Activated CD8-positive, alpha-beta memory T cell treated with anti-CD3 and anti-CD28 coated beads for 36 hours (primary cell): ENCODE measurements around the gene ATP2C1. TPM values are rescaled to one million over a fixed set of nuclear protein-coding genes. Genes with fewer than 3 reads are reported as not detected.

Experiments used
- CTCF ChIA-PET: fragments of 350-600 bp; sonication (Branson Sonifier 250); formaldehyde crosslinking; loops from one replicate; lab custom pipeline; 2021; ENCODE audit warnings: antibody characterized with exemption; lab: Charles Lee
- POLR2A ChIA-PET: fragments of 350-600 bp; sonication (Branson Sonifier 250); formaldehyde crosslinking; loops from one replicate; lab custom pipeline; 2021; ENCODE audit warnings: antibody characterized with exemption; lab: Charles Lee
- total RNA-seq, 2 experiments: library from RNA; stranded (reverse); gene quantifications; one replicate each; pipeline ENCODE4 v1.2.3, GENCODE V29; 2021

Gene ATP2C1
- total RNA-seq, 2 experiments from 2014 or later: 63.4 to 63.5 TPM

DNA sequence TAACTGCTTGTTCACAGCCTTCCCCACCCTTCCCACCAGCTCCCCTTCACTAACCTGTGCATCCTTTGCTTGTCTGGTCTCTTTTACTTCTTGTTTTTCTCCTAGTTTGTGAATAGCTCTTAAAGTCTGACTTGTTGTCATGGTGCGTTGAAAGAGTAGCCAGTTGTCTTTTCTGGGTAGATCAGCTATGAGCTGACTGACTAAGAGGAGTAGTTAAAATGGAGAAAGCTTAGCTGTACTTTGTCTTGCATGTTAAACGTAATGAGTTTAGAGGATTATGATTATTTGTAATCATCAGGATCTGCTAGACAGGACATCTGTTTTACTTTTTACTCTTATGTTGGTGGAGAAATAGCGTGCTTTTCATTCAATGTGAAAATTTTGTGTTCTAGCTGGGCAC is 35.9 kb downstream of the ATP2C1 start:
- ChIA-PET CTCF (no interaction called here), POLR2A (no interaction called here)

DNA sequence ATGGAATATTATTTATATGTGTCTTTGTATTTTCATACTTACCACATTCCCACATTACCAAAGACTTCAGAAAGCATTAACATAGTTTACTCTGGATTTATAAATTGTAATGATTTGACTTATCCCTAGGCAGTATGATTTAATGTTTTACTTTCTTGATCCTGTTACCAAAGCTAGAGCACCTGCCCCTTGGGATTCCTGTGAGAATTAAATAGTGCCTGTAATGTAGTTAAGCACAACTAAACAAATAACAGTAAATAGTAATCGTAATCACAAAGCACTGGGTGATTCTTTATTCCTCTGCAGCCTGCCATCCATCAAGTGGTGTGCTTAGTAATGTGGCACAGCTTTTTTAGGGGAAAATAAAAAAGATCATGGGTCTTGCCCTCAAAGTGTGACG is 39.1 kb downstream of the ATP2C1 start:
- ChIA-PET POLR2A (no interaction called here), CTCF (no interaction called here)

GRCh38 chr3:130933801-130934345 is 40.0 kb downstream of the ATP2C1 start:
- ChIA-PET POLR2A (interaction anchor here (0.7 kb wide), 1 partner anchor 40 kb away, joined by 3 read pairs; the partner anchor contains the start of gene ATP2C1), CTCF (no interaction called here)

GRCh38 chr3:130934442-130935089 is 40.7 kb downstream of the ATP2C1 start:
- ChIA-PET CTCF (no interaction called here), POLR2A (interaction anchor here (0.7 kb wide), 1 partner anchor 41 kb away, joined by 3 read pairs; the partner anchor contains the start of gene ATP2C1)

DNA sequence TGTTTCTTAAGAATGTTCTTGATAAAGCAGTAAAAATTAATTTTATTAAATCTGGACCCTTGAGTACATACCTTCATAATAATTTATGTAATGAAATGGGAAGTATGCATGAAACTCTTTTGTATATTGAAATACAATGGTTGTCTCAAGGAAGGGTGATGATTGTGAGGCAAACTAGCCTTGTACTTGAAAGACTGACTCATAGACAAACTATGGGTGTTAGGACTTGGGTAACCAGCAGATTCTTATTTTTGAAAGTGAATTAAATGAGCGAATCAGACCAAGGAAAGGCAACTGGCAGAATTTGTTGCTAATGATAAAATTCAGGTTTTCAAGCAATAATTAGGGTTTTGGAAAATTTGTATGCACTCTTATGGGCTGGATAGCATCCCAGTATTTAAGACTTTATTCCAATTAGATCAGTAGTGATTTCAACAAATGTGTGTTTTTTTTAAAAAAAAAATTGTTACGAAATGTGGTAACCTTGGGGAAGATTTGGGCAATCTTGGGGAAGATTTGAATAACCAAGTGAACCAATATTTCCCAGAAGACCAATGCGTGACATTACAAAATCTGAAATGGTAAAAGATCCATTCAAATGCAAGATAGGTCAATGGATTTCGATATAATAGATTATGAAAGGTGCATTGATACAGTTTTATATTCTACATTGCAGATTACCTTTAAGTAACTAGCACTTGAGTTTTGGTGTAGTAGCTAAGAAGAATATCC is 42.0 kb downstream of the ATP2C1 start:
- POLR2A ChIA-PET: no interaction called here
- CTCF ChIA-PET: no interaction called here

- POLR2A ChIA-PET: no interaction called here
- CTCF ChIA-PET: no interaction called here
These were observed 45.9 kb downstream of the ATP2C1 start for GRCh38 chr3:130939753-130940152.

- CTCF ChIA-PET: no interaction called here
- POLR2A ChIA-PET: no interaction called here
These were observed 47.9 kb downstream of the ATP2C1 start for GRCh38 chr3:130941793-130942192.

- POLR2A ChIA-PET: no interaction called here
- CTCF ChIA-PET: no interaction called here
These were observed 53.0 kb downstream of the ATP2C1 start for GRCh38 chr3:130946882-130947281.

DNA sequence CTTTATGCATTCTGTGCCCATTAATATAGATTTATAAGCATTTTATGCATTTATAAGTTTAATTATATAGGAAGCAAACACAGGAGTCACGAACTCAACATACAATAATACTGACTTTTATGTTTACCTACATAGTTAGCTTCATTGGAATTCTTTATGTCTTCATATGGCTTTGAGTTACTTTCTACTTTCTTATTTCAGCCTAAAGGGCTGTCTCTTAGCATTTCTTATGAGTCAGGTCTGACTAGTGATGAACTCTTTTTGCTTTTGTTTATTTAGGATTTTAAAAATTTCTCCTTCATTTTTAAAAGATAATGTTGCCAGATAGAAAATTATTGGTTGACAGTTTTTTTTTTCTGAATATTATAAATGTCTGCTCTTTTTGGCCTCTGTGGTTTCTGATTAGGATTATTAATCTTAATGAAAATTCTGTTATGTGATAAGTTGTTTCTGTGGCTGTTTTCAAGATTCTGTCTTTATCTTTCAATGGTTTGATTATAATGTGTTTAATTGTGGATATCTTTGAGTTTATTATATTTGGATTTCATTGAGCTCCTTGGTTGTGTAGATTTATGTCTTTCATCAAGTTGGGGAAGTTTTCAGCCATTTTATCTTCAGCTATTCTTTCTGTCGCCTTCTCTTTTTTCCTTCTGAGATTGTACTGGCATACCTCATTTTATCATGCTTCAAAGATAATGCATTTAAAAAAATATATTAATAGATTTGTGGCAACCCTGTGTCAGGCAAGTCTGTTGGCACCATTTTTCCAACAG is 54.3 kb downstream of the ATP2C1 start:
- CTCF ChIA-PET: no interaction called here
- POLR2A ChIA-PET: no interaction called here

- CTCF ChIA-PET: no interaction called here
- POLR2A ChIA-PET: no interaction called here
These were observed 55.0 kb downstream of the ATP2C1 start for GRCh38 chr3:130948929-130949328.

GRCh38 chr3:130950124-130950523 is 56.2 kb downstream of the ATP2C1 start:
- ChIA-PET POLR2A (no interaction called here), CTCF (no interaction called here)

DNA sequence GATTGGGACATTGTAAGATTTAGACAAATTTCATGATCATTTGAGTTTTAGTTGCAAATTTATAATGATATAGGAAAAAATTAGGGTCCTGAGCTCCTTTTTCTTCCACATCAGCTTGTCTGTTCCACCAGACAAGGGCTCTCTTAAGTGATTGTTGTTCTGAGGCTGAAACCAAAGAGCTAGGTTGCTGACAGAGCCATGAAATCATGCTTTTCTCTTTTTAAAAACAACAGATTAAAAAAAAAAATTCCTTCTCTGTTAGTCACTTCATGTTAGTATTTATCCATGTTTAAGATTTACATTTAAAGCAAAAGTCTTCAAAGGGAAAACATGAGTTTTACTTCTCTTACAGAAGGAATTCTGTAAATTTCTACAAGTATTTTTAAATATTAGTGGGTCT is 56.8 kb downstream of the ATP2C1 start:
- CTCF ChIA-PET: no interaction called here
- POLR2A ChIA-PET: no interaction called here

- POLR2A ChIA-PET: no interaction called here
- CTCF ChIA-PET: interaction anchor here (1.7 kb wide), 1 partner anchor 62 kb away, joined by 4 read pairs; the partner anchor contains the start of gene ATP2C1
These were observed 61.6 kb downstream of the ATP2C1 start for GRCh38 chr3:130955481-130955880.

DNA sequence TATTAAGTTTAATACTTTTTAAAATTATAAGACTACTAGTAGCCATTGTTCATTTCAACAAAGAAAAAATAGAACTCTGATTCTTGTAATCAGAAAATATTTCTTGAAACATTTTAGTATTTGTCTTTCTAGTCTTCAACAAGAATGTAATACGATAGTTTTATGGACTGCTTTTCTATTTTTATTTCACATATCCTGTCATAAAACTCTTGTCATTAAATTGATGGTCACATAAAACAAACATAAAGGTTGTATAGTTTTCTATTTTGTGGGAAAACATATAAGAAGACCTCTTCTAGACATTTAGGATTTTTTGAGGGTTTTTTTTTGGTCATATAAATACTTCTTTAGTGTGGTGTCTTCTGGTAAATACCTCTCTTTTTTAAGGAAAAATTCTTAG is 62.4 kb downstream of the ATP2C1 start:
- ChIA-PET CTCF (interaction anchor here (1.7 kb wide), 1 partner anchor 63 kb away, joined by 4 read pairs; the partner anchor contains the start of gene ATP2C1), POLR2A (no interaction called here)

GRCh38 chr3:130956721-130957120 is 62.8 kb downstream of the ATP2C1 start:
- ChIA-PET CTCF (interaction anchor here (1.7 kb wide), 1 partner anchor 63 kb away, joined by 4 read pairs; the partner anchor contains the start of gene ATP2C1), POLR2A (no interaction called here)

GRCh38 chr3:130960139-130960795 is 66.4 kb downstream of the ATP2C1 start:
- ChIA-PET CTCF (no interaction called here), POLR2A (no interaction called here)

DNA sequence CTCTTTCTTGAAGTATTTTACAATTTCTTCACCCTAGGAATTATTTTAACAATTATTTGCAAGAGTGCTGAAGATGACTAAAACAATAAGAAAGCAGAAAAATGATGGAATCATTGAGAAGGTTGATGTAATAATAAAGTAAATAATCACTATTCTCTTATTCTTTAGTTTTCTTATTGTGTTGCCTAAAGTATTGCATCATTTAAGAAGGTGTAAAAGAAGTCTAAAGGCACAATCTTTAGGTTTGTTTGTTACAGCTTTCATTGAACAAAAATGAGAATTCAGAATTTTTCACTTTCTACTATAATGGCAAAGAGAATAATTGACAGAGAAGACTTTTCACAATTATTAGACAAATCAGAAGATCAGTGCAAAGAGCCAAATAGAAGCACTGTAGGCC is 67.6 kb downstream of the ATP2C1 start:
- CTCF ChIA-PET: no interaction called here
- POLR2A ChIA-PET: no interaction called here

GRCh38 chr3:130963444-130963843 is 69.6 kb downstream of the ATP2C1 start:
- POLR2A ChIA-PET: no interaction called here
- CTCF ChIA-PET: no interaction called here

- ChIA-PET POLR2A (no interaction called here), CTCF (no interaction called here)
These were observed 70.0 kb downstream of the ATP2C1 start for GRCh38 chr3:130963878-130964277.
